ENCODE results near the gene JARID2. TPM values are rescaled to one million over a fixed set of nuclear protein-coding genes. Genes with fewer than 3 reads are reported as not detected.

Gene JARID2
- total and polyA plus RNA-seq, 2 of the 4 experiments (the other 2 are of a cell fraction) = 9.6 to 12.9 TPM

GRCh38 chr6:15385521-15385920 is 139.7 kb downstream of the JARID2 start:
- Histone ChIP-seq H3K9me1 (ENCODE audit: insufficient read depth, low read length) (peaks cover 18% of the 10 kb centered on the region), H3K4me1 (ENCODE audit: control insufficient read depth, insufficient read depth, low read length) (peaks cover 27% of the 10 kb centered on the region), H3K4me3 (ENCODE audit: insufficient read depth, low read depth, low read length) (no peak overlapping the region), H2AK5ac (ENCODE audit: low read depth, low read length) (no peak overlapping the region), H2AFZ (replicated peaks; ENCODE audit: low read length, poor library complexity) (no peak overlapping the region), H3K18ac (ENCODE audit: low read depth, low read length) (no peak overlapping the region), H2BK15ac (ENCODE audit: low read depth, low read length) (no peak overlapping the region), H3K27ac (ENCODE audit: insufficient read depth, low read length) (no peak overlapping the region), H3K56ac (ENCODE audit: extremely low read depth, insufficient read depth, low read length) (no peak overlapping the region), H2BK120ac (ENCODE audit: low read depth, low read length) (no peak overlapping the region), H4K5ac (ENCODE audit: low read depth, low read length) (no peak overlapping the region), H3K23ac (ENCODE audit: low read depth, low read length) (no peak overlapping the region), H3K4me2 (ENCODE audit: low read depth, low read length) (no peak overlapping the region), H4K20me1 (ENCODE audit: insufficient read depth, low read length) (peaks cover 91% of the 10 kb centered on the region), H4K8ac (ENCODE audit: low read depth in 2 of 2, low read length in 2 of 2) (no peak overlapping the region), H3K9ac (ENCODE audit: low read depth, low read length) (no peak overlapping the region), H2BK20ac (ENCODE audit: low read depth, low read length) (no peak overlapping the region), H3K36me3 (ENCODE audit: control insufficient read depth, insufficient read depth, low read length) (no peaks in the 10 kb centered on the region), H4K91ac (ENCODE audit: insufficient read depth, low read depth, low read length) (no peak overlapping the region), H3K79me1 (ENCODE audit: low read depth in 1 of 2, low read length in 2 of 2) (peaks cover 23 to 90% of the 10 kb centered on the region in 2 experiments), H3K27me3 (ENCODE audit: control insufficient read depth, insufficient read depth, low read length) (no peaks in the 10 kb centered on the region), H3K4ac (ENCODE audit: low read depth, low read length) (no peak overlapping the region), H2BK5ac (ENCODE audit: low read depth, low read length, poor library complexity, severe bottlenecking) (no peak overlapping the region), H3K9me3 (ENCODE audit: control insufficient read depth, insufficient read depth, low read length) (no peaks in the 10 kb centered on the region), H3K14ac (replicated peaks; ENCODE audit: low read depth, low read length) (no peak overlapping the region), H2AK9ac (replicated peaks; ENCODE audit: low read depth, low read length, poor library complexity) (no peak overlapping the region)
- CTCF ChIA-PET = no interaction called here
- TF ChIP-seq CTCF (conservative IDR thresholded peaks at IDR 0.05; ENCODE audit: low read depth, low read length) = no peak
- ATAC-seq (ENCODE audit: low read depth) (no peak), DNase-seq (no peak)
- WGBS, 2 experiments (ENCODE audit: extremely low coverage in 2 of 2, insufficient read length in 1 of 2) = 92% methylated on average over 4 of the region's 6 CpGs; no CpG with 5 or more reads in 1 of the 2 experiments
- POLR2A ChIA-PET (ENCODE audit: unreplicated experiment) = no interaction called here
- in situ Hi-C loops (cut with MboI; ENCODE audit: low sequenced_read_pairs) (loop anchor here (10.0 to 25.0 kb wide), 2 partner anchors 131 to 1473 kb away; partner anchors contain the start of gene RNF182), intact Hi-C loops (cut with micrococcal nuclease) (no loop called here), dilution Hi-C loops (cut with HindIII; ENCODE audit: low sequenced_read_pairs, unreplicated experiment) (no loop called here)
- no TSS peak for BruUV-seq (replicated peaks)
